HG02763 (cell line): ENCODE results near the gene MYBPH.

Experiments
- ATAC-seq: cut with Tn5 transposase; IDR thresholded peaks from one replicate; pipeline ENCODE4 v1.9.1; 2021; ENCODE audit warnings: mild to moderate bottlenecking, moderate library complexity; ENCODE audit not compliant: unreplicated experiment

The MYBPH gene

DNA sequence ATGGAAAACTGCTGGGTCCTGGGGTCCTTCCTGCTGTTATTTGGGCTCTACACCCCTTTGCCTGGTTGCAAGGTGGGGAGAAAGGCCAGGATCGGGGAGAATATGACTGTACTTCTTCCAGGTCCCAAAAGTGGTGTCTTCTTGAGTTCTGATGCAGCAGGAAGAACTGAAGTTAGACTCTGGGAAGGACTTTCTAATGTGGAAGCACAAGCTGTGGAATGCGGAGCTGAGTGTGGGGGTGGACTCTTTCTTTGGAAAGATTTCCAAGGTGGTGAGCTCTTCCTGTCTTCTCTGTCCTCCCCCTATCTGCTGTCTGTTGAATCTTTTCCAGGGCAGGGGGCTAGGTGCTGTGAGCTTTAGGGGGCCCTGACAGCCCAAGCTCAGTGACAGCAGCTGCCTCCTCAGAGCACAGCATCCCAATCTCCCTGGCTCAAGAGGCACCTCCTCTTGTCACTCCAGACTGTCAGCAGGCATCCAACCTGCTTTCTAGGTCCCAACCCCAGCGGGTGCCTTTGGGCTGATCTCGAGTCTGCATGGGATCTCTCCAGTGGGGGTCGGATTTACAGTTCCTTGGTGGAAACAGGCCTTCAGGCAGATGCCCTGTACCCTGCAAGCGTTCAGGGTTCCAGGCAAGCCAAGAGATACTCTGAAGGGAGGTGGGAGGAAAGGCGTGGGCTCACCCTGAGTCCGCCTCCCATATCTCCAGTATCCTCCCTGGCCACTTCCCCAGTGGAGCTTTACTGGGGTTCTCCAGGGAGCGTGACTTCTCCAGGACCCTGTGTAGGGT lies 24.9 kb downstream of the MYBPH start:
- no peak for ATAC-seq

- no peak for ATAC-seq
These were observed 26.3 kb downstream of the MYBPH start for GRCh38 chr1:203149188-203149840.

GRCh38 chr1:203148579-203148978 lies 27.0 kb downstream of the MYBPH start:
- no peak for ATAC-seq

GRCh38 chr1:203148127-203148526 lies 27.5 kb downstream of the MYBPH start:
- ATAC-seq: no peak

DNA sequence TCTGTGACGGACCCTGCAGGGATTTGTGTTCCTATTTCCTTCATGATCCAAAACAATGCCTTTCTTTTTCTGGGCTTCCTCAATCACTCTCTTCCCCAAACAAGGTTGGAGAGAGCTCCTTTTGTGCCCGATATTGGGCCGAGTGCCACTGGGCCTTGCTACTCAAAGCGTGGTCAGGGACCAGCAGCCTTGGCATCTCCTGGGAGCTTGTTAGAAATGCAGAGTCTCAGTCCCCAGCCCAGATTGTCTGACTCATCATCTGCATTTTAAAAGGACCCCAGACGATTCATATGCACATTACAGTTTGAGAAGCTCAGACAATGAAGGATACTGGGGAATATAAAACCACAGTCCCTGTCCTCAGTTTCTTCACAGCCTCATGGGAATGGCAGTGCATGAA lies 28.2 kb downstream of the MYBPH start:
- ATAC-seq: no peak

DNA sequence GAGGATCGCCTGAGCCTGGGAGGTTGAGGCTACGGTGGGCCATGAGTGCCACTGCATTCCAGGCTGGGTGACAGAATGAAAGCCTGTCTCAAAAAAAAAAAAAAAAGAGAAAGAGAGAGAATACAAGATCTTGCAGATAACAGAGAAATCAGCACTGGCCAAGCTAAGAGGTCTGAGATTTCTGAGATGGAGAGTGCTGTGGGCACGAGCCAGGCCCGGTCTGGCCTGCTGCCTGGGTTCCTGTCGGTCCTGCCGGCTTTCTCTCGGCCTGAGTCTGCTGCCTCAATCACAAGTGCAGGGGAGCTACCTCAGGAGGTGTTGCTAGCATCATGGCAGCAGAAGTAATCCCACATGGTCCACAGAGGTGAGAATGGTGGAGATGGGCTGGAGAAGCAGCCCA lies 29.1 kb downstream of the MYBPH start:
- no peak for ATAC-seq

DNA sequence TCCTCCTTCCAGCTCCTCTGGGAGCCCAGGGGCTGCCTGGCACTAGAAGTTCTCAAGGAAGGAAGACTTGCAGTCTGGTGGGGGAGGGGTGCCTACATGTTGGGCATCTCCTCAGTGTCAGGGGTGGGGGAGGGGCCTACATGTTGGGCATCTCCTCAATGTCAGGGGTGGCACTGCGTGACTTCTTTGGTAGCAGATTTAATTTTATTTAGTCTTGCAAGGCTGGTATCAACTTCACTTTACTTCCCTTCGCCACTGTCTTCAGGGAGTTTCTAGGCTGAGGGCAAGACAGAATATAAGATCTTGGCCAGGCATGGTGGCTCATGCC lies 29.6 kb downstream of the MYBPH start:
- ATAC-seq: no peak

DNA sequence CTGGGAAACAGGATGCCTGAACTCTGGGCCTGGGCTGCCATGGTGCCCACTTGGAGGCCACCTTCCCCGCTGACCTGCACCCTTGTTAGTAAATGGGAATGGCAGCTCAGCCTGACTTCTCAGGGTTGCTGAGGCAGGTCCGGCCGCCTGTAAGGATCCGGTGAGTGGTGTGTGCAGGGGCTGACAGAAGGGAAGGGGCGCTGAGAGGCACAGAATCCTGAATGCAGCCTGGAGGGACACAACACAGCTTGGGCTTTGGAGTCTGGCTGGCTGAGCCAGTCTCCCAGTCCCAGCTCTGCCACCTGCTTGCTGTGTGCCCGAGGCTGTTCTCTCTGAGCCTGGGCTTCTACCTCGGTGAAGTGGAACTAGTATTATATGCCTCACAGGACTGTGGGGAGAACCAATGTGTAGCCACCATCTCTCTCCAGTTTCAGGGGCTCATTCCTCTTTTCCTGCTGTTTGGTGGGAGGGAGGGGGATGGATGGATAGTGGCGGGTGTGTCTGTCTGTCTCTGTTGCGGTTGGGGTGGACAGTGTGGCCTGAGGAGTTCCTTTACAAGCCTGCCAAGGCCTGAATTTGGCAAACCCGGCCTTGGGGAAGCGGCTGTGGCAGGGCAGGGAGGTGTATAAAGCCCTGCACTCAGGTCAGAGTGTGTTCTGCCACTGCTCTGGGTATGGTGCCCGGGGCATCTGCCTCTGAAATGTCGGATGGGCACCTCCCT lies 30.1 kb downstream of the MYBPH start:
- ATAC-seq: no peak

DNA sequence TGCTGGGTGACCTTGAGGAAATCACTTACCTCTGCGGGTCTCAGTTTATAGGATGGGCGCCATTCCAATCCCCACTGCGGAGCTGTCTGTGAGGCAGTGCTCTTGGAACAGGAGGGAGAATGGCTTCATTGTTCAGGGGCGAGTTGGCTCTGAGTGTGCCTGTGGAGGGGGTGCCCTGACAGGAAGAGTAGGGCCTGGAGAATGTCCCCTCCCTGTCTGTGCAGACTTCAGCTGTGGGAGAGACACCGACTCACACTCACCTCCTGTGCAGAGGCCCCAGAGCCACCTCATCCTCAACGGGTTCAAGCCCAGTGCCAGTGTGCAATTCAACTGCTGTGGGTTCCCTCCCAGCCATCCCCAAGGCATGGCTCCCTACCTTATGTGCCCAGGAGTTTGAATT lies 31.0 kb downstream of the MYBPH start:
- ATAC-seq: no peak

GRCh38 chr1:203143641-203144040 lies 32.0 kb downstream of the MYBPH start:
- ATAC-seq: no peak

- ATAC-seq: no peak
These were observed 32.8 kb downstream of the MYBPH start for GRCh38 chr1:203142684-203143408.

- no peak for ATAC-seq
These were observed 33.5 kb downstream of the MYBPH start for GRCh38 chr1:203142124-203142523.

GRCh38 chr1:203140743-203141520 lies 34.7 kb downstream of the MYBPH start:
- ATAC-seq: no peak

GRCh38 chr1:203139976-203140475 lies 35.6 kb downstream of the MYBPH start:
- no peak for ATAC-seq

- ATAC-seq: no peak
These were observed 37.6 kb downstream of the MYBPH start for GRCh38 chr1:203138066-203138465.

GRCh38 chr1:203137324-203137723 lies 38.3 kb downstream of the MYBPH start:
- ATAC-seq: no peak

- ATAC-seq: no peak
These were observed 39.1 kb downstream of the MYBPH start for GRCh38 chr1:203136409-203137042.

- no peak for ATAC-seq
These were observed 39.9 kb downstream of the MYBPH start for GRCh38 chr1:203135636-203136305.

DNA sequence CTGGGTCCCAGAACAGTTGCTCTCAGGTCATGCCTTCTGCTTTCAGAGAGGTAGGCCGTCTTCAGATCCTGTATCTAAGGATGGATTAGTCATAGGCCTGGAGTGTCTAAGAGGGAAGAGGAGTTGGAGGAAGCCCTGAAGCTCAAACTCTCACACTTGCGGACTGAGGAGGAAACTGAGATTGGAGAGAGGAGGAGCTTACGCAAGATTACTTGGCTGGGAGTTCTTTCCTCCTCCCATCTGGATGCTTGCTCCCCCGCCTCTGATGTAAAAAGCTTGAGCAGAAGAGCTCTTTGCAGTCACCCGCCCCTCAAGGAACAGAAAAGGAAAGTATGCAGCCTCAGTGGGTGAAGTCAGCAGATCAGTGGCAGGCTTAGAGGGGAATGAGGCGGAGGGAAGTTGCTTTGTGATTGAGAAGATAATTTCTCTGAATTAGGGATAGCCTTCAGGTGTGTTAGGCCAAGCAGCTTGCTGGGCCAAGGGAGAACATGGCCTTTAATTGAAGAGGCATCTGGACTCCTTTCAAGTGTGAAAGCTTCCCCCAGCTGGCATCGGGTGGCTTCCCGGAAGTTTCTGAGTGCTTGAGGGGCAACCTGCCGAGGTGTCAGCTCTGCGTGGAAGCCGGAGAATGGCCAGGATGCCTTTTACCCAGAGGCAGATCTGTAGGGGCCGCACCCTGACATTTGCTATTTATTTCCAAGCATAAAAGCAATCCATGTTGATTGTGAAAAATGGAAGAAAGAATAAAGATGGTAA lies 41.5 kb downstream of the MYBPH start:
- ATAC-seq: no peak
